HepG2 (cell line): Measurements from ENCODE around the gene CADM1. TPM values are rescaled to one million over a fixed set of nuclear protein-coding genes. Genes with fewer than 3 reads are reported as not detected.

ENCODE experiments used
- ATAC-seq: fragments of 200-7000 bp; cut with Tn5 transposase; 3 replicates; pipeline ENCODE4 v1.9.1; 2020; ENCODE audit warnings: mild to moderate bottlenecking, moderate library complexity
- BruUV-seq: library from RNA; stranded (reverse); fragments of 400-500 nt; replicated peaks from 2 replicates; lab custom pipeline; 2021; lab: Mats Ljungman, UMichigan
- CTCF ChIA-PET: fragments of 300-600 bp; formaldehyde crosslinking; extraction: SDS; loops from one replicate; lab custom pipeline; 2021; ENCODE audit warnings: low total read pairs, inconsistent platforms, low intra/inter-chr PET ratio; lab: Yijun Ruan, JAX
- POLR2A ChIA-PET: fragments of 350-600 bp; sonication (Branson Sonifier 250); formaldehyde crosslinking; loops from one replicate; lab custom pipeline; 2020; ENCODE audit warnings: antibody characterized with exemption, inconsistent platforms; lab: Yijun Ruan, JAX
- DNase-seq: peaks from one replicate; pipeline ENCODE4 v3.0.0-alpha.2; 2015; ENCODE audit warnings: low spot score
- FAIRE-seq: peaks from 3 replicates; lab custom pipeline; 2011; peaks lifted over from hg19 to GRCh38; lab: Jason Lieb, UNC
- H2AFZ ChIP-seq: one replicate; pipeline ENCODE4 v1.6.1; 2011; ENCODE audit warnings: low read length, inconsistent platforms
- H3K27ac ChIP-seq: fragments of 300-600 bp; 3 replicates; pipeline ENCODE4 v1.8.0; 2011; ENCODE audit warnings: mixed run types, mild to moderate bottlenecking, mixed read lengths, low read length, inconsistent platforms; ENCODE audit not compliant: insufficient read depth; ENCODE audit errors: extremely low read length
- H3K27me3 ChIP-seq, 2 experiments: fragments of 200-600 bp in 1 of 2; 2 replicates in 1 of 2; 3 replicates in 1 of 2; pipeline versions ENCODE4 v1.6.0 to v1.8.0; 2011; ENCODE audit warnings: low read length in 2 of 2, mild to moderate bottlenecking in 2 of 2, moderate library complexity in 2 of 2, inconsistent platforms in 1 of 2; ENCODE audit not compliant: insufficient read depth in 2 of 2, control insufficient read depth in 1 of 2
- H3K36me3 ChIP-seq, 2 experiments: fragments of 200-600 bp in 1 of 2; replicated peaks in 1 of 2; 2 replicates in 1 of 2; 3 replicates in 1 of 2; pipeline versions ENCODE4 v1.5.1 to v1.8.0; 2011; ENCODE audit warnings: low read length in 2 of 2, inconsistent platforms in 1 of 2; ENCODE audit not compliant: insufficient read depth in 2 of 2, control insufficient read depth in 1 of 2
- H3K4me1 ChIP-seq: 2 replicates; pipeline ENCODE4 v1.5.1; 2012; ENCODE audit warnings: low read length, inconsistent platforms; ENCODE audit not compliant: insufficient read depth
- H3K4me2 ChIP-seq: 2 replicates; pipeline ENCODE4 v1.6.0; 2011; ENCODE audit warnings: low read depth, low read length, inconsistent platforms
- H3K4me3 ChIP-seq, 3 experiments: fragments of 200-600 bp in 1 of 3; sonication (generic), shearing (Covaris generic) in 1 of 3; replicated peaks in 1 of 3; 2 replicates each; pipeline ENCODE4 v1.5.1; 2011 to 2016; ENCODE audit warnings: low read length in 3 of 3, inconsistent platforms in 2 of 3, low read depth in 2 of 3, mild to moderate bottlenecking in 2 of 3, control low read depth in 1 of 3, mixed read lengths in 1 of 3; ENCODE audit not compliant: insufficient read depth in 1 of 3
- H3K79me2 ChIP-seq: one replicate; pipeline ENCODE4 v1.6.1; 2011; ENCODE audit warnings: low read length, inconsistent platforms; ENCODE audit not compliant: insufficient read depth
- H3K9ac ChIP-seq: 2 replicates; pipeline ENCODE4 v1.6.0; 2011; ENCODE audit warnings: mild to moderate bottlenecking, low read depth, low read length, inconsistent platforms; ENCODE audit not compliant: insufficient read depth
- H3K9me3 ChIP-seq: 2 replicates; pipeline ENCODE4 v1.5.1; 2012; ENCODE audit warnings: mild to moderate bottlenecking, low read length
- H4K20me1 ChIP-seq: 2 replicates; pipeline ENCODE4 v1.6.0; 2011; ENCODE audit warnings: inconsistent platforms, mild to moderate bottlenecking, low read length, moderate library complexity; ENCODE audit not compliant: insufficient read depth
- ATF1 ChIP-seq: IDR thresholded peaks from 2 replicates; pipeline ENCODE4 v1.6.1; 2016; ENCODE audit warnings: mild to moderate bottlenecking, control low read depth
- BCL6 ChIP-seq: IDR thresholded peaks from 2 replicates; pipeline ENCODE4 v1.6.1; 2016; ENCODE audit warnings: missing genetic modification reagents, missing compliant biosample characterization
- CEBPB ChIP-seq: IDR thresholded peaks from 2 replicates; pipeline ENCODE4 v1.6.1; 2011; ENCODE audit warnings: low read depth, low read length, improper control_type of control experiment, borderline replicate concordance
- CENPX ChIP-seq: sonication (generic); formaldehyde crosslinking; IDR thresholded peaks from 2 replicates; pipeline ENCODE4 v1.9.0; 2021; ENCODE audit warnings: mild to moderate bottlenecking, missing genetic modification reagents, moderate library complexity
- ERF ChIP-seq: IDR thresholded peaks from 2 replicates; pipeline ENCODE4 v1.6.1; 2018; ENCODE audit warnings: missing biosample characterization, missing genetic modification reagents
- HBP1 ChIP-seq: IDR thresholded peaks from 2 replicates; pipeline ENCODE4 v1.6.1; 2016; ENCODE audit warnings: low read depth, control low read depth
- HOMEZ ChIP-seq: IDR thresholded peaks from 2 replicates; pipeline ENCODE4 v1.6.1; 2016; ENCODE audit warnings: low read depth
- MAFF ChIP-seq: IDR thresholded peaks from 2 replicates; pipeline ENCODE4 v1.6.1; 2011; ENCODE audit warnings: low read depth, low read length, improper control_type of control experiment
- NCOA2 ChIP-seq: sonication (generic); formaldehyde crosslinking; IDR thresholded peaks from 2 replicates; pipeline ENCODE4 v1.8.0; 2022; ENCODE audit warnings: inconsistent platforms
- NFIC ChIP-seq: IDR thresholded peaks from 2 replicates; pipeline ENCODE4 v1.6.1; 2012; ENCODE audit warnings: mild to moderate bottlenecking, low read length, inconsistent platforms
- NR2F2 ChIP-seq: IDR thresholded peaks from 2 replicates; pipeline ENCODE4 v1.6.1; 2012; ENCODE audit warnings: low read depth, inconsistent platforms, borderline replicate concordance
- SALL1 ChIP-seq: sonication (generic); formaldehyde crosslinking; IDR thresholded peaks from 2 replicates; pipeline ENCODE4 v1.8.0; 2022; ENCODE audit warnings: mild to moderate bottlenecking, missing genetic modification reagents
- SIX1 ChIP-seq: sonication (generic); formaldehyde crosslinking; IDR thresholded peaks from 2 replicates; pipeline ENCODE4 v1.4.0; 2020; ENCODE audit warnings: missing genetic modification reagents, borderline replicate concordance
- SIX4 ChIP-seq: sonication (generic); formaldehyde crosslinking; IDR thresholded peaks from 2 replicates; pipeline ENCODE4 v1.4.0; 2020; ENCODE audit warnings: missing genetic modification reagents
- SKIL ChIP-seq: sonication (generic); formaldehyde crosslinking; IDR thresholded peaks from 2 replicates; pipeline ENCODE4 v1.8.0; 2022; ENCODE audit warnings: missing genetic modification reagents, mild to moderate bottlenecking, moderate library complexity, borderline replicate concordance
- SP5 ChIP-seq: IDR thresholded peaks from 2 replicates; pipeline ENCODE4 v1.6.1; 2016; ENCODE audit warnings: low read depth, borderline replicate concordance
- WIZ ChIP-seq: sonication (generic); formaldehyde crosslinking; IDR thresholded peaks from 2 replicates; pipeline ENCODE4 v1.5.1; 2020; ENCODE audit warnings: mild to moderate bottlenecking, missing genetic modification reagents
- ZMYM4 ChIP-seq: sonication (generic); formaldehyde crosslinking; IDR thresholded peaks from 2 replicates; pipeline ENCODE4 v1.8.1; 2023; ENCODE audit warnings: mild to moderate bottlenecking, missing genetic modification reagents
- ZNF205 ChIP-seq: IDR thresholded peaks from 2 replicates; pipeline ENCODE4 v1.6.1; 2018; ENCODE audit warnings: missing biosample characterization, missing genetic modification reagents
- ZNF558 ChIP-seq: sonication (generic); formaldehyde crosslinking; IDR thresholded peaks from 2 replicates; pipeline ENCODE4 v1.9.0; 2022; ENCODE audit warnings: mild to moderate bottlenecking, missing genetic modification reagents, borderline replicate concordance
- WGBS: methylation state at CpG from one replicate; pipeline ENCODE4 v1.1.6; 2017; ENCODE audit warnings: low lambda C conversion rate; 5-methylcytosine and 5-hydroxymethylcytosine counted together
- in situ Hi-C: cut with HindIII; loops from 2 replicates; pipeline ENCODE4 v1.10.0; 2017; ENCODE audit warnings: low pct_unique_long_range_greater_than_20kb; ENCODE audit not compliant: extremely low pct_ligation_motif_present
- intact Hi-C: fragments of 100-400 bp; cut with micrococcal nuclease; formaldehyde crosslinking; loops from one replicate; pipeline ENCODE4 v1.10.0; 2022; ENCODE audit not compliant: unreplicated experiment
- polyA plus RNA-seq, 8 experiments: library from polyadenylated mRNA; depleted of rRNA in 3 of 8; stranded (reverse) in 7 of 8; unstranded in 1 of 8; fragments of >200 nt; fragmentation: Illumina TruSeq in 4 of 8; extraction: Trizol in 4 of 8; gene quantifications; 2 replicates each; pipeline versions ENCODE4 v1.2.1 to v1.2.3, GENCODE V29; 2011 to 2016; ENCODE audit warnings: low read depth in 4 of 8, missing spikeins in 1 of 8, mixed read lengths in 1 of 8; ENCODE audit not compliant: insufficient read depth in 1 of 8
- total RNA-seq, 5 experiments: library from RNA; depleted of rRNA; stranded (reverse); fragments of >200 nt; fragmentation: Illumina TruSeq; extraction: Trizol; gene quantifications; 2 replicates each; pipeline ENCODE4 v1.2.3, GENCODE V29; 2016; ENCODE audit warnings: low read depth in 1 of 5

CADM1 gene
- total and polyA plus RNA-seq, 2 of the 13 experiments (the other 11 are each of a cell fraction or from before 2014, with no cell fraction given), result 71.3 to 122 TPM

- H3K79me2 ChIP-seq, result peaks cover 17% of the 10 kb centered on the region
- no peaks in the 10 kb centered on the region for H3K36me3 ChIP-seq
- H4K20me1 ChIP-seq, result peaks cover 5% of the 10 kb centered on the region; the same call in 1 of the 2 replicates
- POLR2A ChIA-PET, result no interaction called here
- BruUV-seq, result no TSS peak
- H3K9ac ChIP-seq, result no peak overlapping the region
- H3K27ac ChIP-seq, result no peak overlapping the region
- H3K4me2 ChIP-seq, result peak overlapping the region; percentile 13
- no peak overlapping the region for H2AFZ ChIP-seq
- DNase-seq, result peak; percentile 91
- 22% methylated on average over 4 of the region's 4 CpGs for WGBS
- H3K4me1 ChIP-seq, result peaks cover 44% of the 10 kb centered on the region
- no peaks in the 10 kb centered on the region for H3K27me3 ChIP-seq
- ATAC-seq, result peak; percentile 98
- peak; percentile 75 for FAIRE-seq
- H3K9me3 ChIP-seq, result no peaks in the 10 kb centered on the region
- CTCF ChIA-PET, result no interaction called here
- H3K4me3 ChIP-seq, result no peak overlapping the region
- in situ Hi-C loops (no loop called here), intact Hi-C loops (loop anchor here (2.0 to 5.0 kb wide), 2 partner anchors 31 to 124 kb away; partner anchors contain the start of gene CADM1)
- peak; percentile 78 for TF ChIP-seq BCL6
- peak; percentile 83 for TF ChIP-seq NR2F2
- peak; percentile 62; the same call in 1 of the 2 replicates for TF ChIP-seq HOMEZ
- 0 out of 2 replicates have a peak, but pooled peaks have one; percentile 10 for TF ChIP-seq SP5 (CRISPR knock-in tag)
- peak; percentile 72; the same call in 1 of the 2 replicates for TF ChIP-seq SKIL (CRISPR knock-in tag)
- TF ChIP-seq NFIC, result peak; percentile 66; the same call in 1 of the 2 replicates
- TF ChIP-seq CENPX (CRISPR knock-in tag), result no peak
- peak; percentile 94 for TF ChIP-seq SIX4 (CRISPR knock-in tag)
- peak; percentile 39; the same call in 1 of the 2 replicates for TF ChIP-seq MAFF
- 0 out of 2 replicates have a peak, but pooled peaks have one; percentile 60 for TF ChIP-seq ATF1 (CRISPR knock-in tag)
- peak; percentile 64; the same call in 1 of the 2 replicates for TF ChIP-seq ZNF205 (CRISPR knock-in tag)
- TF ChIP-seq CEBPB, result peak; percentile 95
- TF ChIP-seq SALL1 (CRISPR knock-in tag), result peak; percentile 77; the same call in 1 of the 2 replicates
- no peak for TF ChIP-seq ZNF558
- peak; percentile 72 for TF ChIP-seq NCOA2 (CRISPR knock-in tag)
- peak; percentile 62; the same call in 1 of the 2 replicates for TF ChIP-seq WIZ (CRISPR knock-in tag)
- TF ChIP-seq HBP1 (CRISPR knock-in tag), result 0 out of 2 replicates have a peak, but pooled peaks have one; percentile 53
- peak; percentile 91 for TF ChIP-seq SIX1 (CRISPR knock-in tag)
- 0 out of 2 replicates have a peak, but pooled peaks have one; percentile 22 for TF ChIP-seq ERF (CRISPR knock-in tag)
- TF ChIP-seq ZMYM4 (CRISPR knock-in tag), result peak; percentile 33; the same call in 1 of the 2 replicates
Measured at GRCh38 chr11:115377882-115378296, 126.3 kb downstream of the CADM1 start.
